Left ventricle myocardium inferior (tissue), 1 donor: Measurements from ENCODE around the gene NTRK3. TPM values are rescaled to one million over a fixed set of nuclear protein-coding genes. Genes with fewer than 3 reads are reported as not detected.

ENCODE experiments used
- DNase-seq: peaks from one replicate; pipeline ENCODE4 v3.0.0-alpha.2; 2020
- H3K27ac ChIP-seq: fragments of 200-600 bp; replicated peaks from 2 replicates; pipeline ENCODE4 v1.8.0; 2021
- H3K27me3 ChIP-seq: fragments of 200-600 bp; 2 replicates; pipeline ENCODE4 v1.8.0; 2021; ENCODE audit warnings: low read depth
- H3K36me3 ChIP-seq: fragments of 200-600 bp; 2 replicates; pipeline ENCODE4 v1.8.0; 2021
- H3K4me1 ChIP-seq: fragments of 200-600 bp; 2 replicates; pipeline ENCODE4 v1.8.0; 2021
- H3K4me3 ChIP-seq: fragments of 200-600 bp; 2 replicates; pipeline ENCODE4 v1.8.0; 2021; ENCODE audit warnings: mild to moderate bottlenecking, moderate library complexity
- H3K9me3 ChIP-seq: fragments of 200-600 bp; replicated peaks from 2 replicates; pipeline ENCODE4 v1.8.0; 2021
- CTCF ChIP-seq: fragments of 200-600 bp; IDR thresholded peaks from 2 replicates; pipeline ENCODE4 v1.8.0; 2021; ENCODE audit warnings: antibody characterized with exemption, mild to moderate bottlenecking, borderline replicate concordance
- intact Hi-C: fragments of 100-400 bp; cut with micrococcal nuclease; formaldehyde crosslinking; loops from one replicate; pipeline ENCODE4 v1.11.0; 2022
- total RNA-seq: library from RNA; stranded (reverse); fragmentation: NEBNext Ultra II Directional; extraction: Animal tissue kit (Norgen Biotek cat#: 25700); gene quantifications from one replicate; pipeline ENCODE4 v1.2.1, GENCODE V29; 2021
- donor health status: DM: no; HTN: yes; CAD: no; lungs with severe emphysema.

NTRK3 gene
- total RNA-seq, 1 donor from 2014 or later = 1.6 TPM

DNA sequence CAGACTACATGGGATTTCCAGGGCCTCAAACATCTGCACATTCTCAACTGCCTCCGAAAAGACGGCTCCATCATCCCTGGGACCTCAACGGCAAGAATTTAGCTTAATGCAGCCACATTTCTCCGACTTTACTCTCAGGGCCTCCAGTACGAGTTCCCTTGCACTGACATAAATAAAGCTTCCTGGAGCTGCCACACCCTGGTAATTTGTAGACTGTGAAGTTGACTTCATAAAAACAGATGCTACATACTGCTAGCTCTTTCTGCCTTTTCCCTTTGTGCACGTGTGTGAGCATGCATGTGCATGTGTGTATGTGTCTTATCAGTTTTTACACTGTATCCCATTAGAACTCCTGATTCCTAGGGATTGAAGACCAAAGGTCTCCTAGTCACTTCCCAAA lies 122.7 kb downstream of the NTRK3 start:
- TF ChIP-seq CTCF = no peak
- intact Hi-C loops = no loop called here
- Histone ChIP-seq H3K4me1 (no peaks in the 10 kb centered on the region), H3K27me3 (peaks cover 35% of the 10 kb centered on the region), H3K36me3 (no peaks in the 10 kb centered on the region), H3K4me3 (no peak overlapping the region), H3K27ac (no peak overlapping the region), H3K9me3 (no peaks in the 10 kb centered on the region)
- no peak for DNase-seq

GRCh38 chr15:88132499-88132898 lies 124.0 kb downstream of the NTRK3 start:
- Histone ChIP-seq H3K27ac (no peak overlapping the region), H3K36me3 (no peaks in the 10 kb centered on the region), H3K27me3 (peaks cover 29% of the 10 kb centered on the region), H3K9me3 (no peaks in the 10 kb centered on the region), H3K4me1 (no peaks in the 10 kb centered on the region), H3K4me3 (no peak overlapping the region)
- no peak for DNase-seq
- intact Hi-C loops = no loop called here
- TF ChIP-seq CTCF = no peak

GRCh38 chr15:88131937-88132336 lies 124.6 kb downstream of the NTRK3 start:
- Histone ChIP-seq H3K4me1 (no peaks in the 10 kb centered on the region), H3K27ac (no peak overlapping the region), H3K9me3 (no peaks in the 10 kb centered on the region), H3K4me3 (no peak overlapping the region), H3K27me3 (peaks cover 25% of the 10 kb centered on the region), H3K36me3 (no peaks in the 10 kb centered on the region)
- DNase-seq = no peak
- no peak for TF ChIP-seq CTCF
- intact Hi-C loops = no loop called here

DNA sequence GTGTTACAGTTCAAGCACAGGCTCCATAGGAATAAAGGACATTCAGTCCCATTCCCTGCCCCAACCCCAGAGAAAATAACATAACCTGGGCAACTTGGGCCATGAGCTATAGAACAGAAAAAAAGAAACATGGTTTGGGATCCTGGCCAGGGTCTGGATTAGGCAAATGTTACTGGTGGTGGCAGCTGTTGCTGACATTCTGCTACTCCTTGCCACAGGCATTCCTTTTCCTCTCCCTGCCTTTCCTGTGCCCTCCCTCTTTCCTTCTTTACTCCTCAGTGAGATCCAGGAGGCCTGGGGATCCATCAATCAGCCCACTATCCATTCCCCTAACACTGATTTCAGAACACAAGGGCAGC lies 129.1 kb downstream of the NTRK3 start:
- no peaks in the 10 kb centered on the region for H3K9me3 ChIP-seq
- H3K27ac ChIP-seq = no peak overlapping the region
- H3K4me1 ChIP-seq = no peaks in the 10 kb centered on the region
- intact Hi-C loops = no loop called here
- peaks cover 2% of the 10 kb centered on the region for H3K27me3 ChIP-seq
- no peak for DNase-seq
- no peak overlapping the region for H3K4me3 ChIP-seq
- TF ChIP-seq CTCF = no peak
- H3K36me3 ChIP-seq = no peaks in the 10 kb centered on the region

- no peaks in the 10 kb centered on the region for H3K9me3 ChIP-seq
- no peaks in the 10 kb centered on the region for H3K36me3 ChIP-seq
- DNase-seq = no peak
- H3K4me1 ChIP-seq = no peaks in the 10 kb centered on the region
- intact Hi-C loops = no loop called here
- TF ChIP-seq CTCF = no peak
- H3K27me3 ChIP-seq = no peaks in the 10 kb centered on the region
- H3K27ac ChIP-seq = no peak overlapping the region
- H3K4me3 ChIP-seq = no peak overlapping the region
Measured at GRCh38 chr15:88126695-88127431, 129.7 kb downstream of the NTRK3 start.
